ENCODE measurements around the gene BLCAP.
"Not testable (repeated sequence)": the region's sequence is repeated elsewhere in the genome, so short reads cannot be mapped to it uniquely, and the experiment has no call there.

Gene BLCAP

DNA sequence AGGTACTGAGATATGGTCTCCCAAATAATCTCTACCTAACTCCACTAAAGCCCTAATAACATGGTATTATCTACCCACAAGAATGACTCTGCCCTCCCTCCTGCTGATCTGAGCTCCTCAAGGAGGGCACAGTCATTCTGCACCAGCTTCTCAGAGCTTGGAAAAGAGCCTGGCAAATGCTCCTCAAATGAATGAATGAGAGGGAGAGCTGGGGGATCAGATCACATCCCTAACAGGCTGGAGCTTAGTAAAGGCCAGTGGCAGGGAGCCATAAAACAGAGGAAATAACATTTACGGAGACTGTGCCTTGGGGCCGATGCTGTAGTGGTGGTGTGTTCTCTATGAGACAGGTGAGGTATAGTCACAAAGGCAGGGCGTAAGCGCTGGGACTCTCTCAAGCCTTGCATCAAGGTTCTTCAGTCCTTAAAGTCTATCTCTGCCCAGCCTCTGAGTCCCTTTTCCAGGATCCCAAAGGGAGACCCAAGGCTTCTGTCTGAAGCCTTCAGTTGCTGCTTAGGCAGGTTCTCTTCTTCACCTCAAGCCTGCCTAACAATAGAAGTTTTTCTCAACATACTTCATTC, 13.8 kb downstream of the BLCAP start:
- no peak for DNase-seq

DNA sequence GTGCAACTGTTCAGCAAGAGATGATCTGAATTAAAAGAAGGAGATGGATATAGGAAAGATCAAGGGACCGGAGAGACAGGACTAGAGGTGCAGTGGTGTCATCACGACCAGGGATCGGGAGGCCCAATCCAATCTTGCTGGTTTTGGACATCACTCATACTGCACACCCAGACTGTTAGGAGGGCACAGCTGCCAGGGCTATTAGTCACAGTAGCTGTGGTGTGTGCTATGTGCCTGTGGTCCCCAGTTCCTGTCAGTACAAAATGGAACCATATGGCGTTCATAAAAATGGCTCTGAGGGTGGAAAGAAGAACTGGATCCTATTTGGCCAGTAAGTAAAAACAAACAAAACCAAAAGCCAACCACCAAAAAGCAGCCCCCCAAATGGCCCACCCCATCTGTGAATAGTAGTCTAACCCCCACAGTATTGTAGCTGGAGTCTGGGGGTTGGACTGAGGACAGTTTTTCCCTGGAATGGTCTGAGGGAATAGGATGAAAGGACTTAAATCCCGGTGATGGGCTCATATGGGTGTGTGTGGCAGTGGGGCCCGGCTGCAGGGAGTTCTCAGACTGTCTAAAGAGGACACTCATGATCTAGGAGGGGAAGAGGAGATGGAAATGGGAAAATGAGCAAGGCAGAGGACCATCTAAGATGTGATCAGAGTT, 15.9 kb downstream of the BLCAP start:
- no peak for DNase-seq

DNA sequence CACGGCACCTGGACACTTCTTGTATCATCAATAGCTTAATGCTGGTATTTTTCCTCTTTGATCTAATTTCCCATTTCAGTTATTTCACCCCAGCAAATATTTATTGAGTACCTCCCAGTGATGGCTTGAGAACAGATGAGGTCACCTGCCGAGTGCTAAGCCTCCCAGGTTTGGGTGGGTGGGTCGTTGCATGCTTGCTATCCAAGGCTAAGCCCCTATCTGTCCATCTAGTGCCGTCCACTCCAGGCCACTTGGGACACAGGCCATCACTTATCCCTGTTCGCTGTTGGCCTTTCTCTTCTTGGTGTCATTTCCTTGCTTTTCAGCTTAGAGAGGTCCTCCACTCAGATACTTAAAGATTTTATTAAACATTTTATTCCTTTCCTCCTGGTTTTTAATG, 17.4 kb downstream of the BLCAP start:
- DNase-seq, result no peak

DNA sequence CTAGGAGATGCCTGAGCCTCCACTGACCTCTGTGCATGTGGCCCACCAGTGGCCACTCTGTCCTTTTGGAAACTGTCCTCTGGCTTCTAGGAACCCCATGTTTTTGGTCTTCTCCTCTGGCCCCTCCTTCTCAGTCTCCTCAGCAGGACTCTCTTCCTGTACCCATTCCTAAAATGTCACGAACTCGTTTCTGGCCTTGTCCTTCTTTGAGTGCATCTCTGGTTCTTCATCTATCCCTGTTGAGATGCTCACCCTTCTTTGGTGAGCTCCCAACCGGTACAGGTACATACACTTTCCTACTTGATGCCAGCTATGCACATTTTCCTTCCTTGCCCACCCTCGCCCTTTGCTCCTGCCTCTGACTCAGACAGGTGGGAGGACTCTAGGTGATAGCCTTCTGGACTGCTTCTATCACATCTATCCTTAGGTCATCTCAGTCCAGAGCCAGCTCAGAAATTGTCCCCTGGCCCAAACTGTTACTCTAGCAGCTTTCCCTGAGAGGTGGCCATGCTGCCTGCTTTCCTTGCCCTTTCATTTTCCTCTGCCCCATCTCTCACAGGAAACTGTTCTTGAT, 21.4 kb downstream of the BLCAP start:
- DNase-seq, result no peak

DNA sequence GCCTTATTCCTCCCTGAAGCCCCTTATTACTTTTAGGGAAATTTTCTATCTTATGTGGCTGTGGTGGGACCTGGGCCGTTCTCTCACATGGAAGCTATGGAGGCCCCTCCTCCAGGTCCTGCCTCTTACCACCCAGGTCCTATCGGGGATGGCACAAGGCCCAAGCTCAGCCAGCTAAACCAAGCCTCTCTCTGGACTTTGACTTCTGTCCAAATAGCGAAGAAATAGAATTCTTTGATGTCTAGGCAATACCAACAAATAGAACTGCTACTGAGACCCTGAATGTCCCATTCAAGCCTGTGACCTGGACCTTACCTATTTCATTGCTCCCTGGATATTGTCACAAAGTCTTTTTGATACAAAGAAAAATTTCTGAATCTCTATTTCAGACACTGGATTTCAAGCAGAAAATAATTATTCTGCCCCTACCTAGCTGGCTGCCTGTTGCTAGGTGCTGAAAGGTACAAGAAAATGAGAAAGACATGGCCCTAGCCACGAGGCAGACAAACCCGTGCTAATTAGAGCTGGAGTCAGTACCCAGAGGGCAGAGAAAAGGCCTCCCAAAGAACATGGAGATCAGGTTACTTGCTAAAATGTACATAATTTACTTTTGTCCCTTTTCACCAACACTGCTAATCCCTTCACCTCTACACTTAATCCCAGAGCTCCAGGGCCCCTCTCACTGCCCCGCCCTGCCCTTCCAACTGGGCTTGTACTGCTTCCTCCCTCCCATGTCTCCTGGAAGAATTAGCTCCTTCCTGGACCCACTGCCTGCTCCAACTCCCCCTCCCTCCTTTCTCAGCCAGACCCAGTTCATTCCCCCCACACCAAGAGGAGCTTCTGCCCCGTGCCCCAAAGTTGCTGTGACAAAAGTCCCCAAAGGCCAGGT, 22.2 kb downstream of the BLCAP start:
- DNase-seq, result no peak

DNA sequence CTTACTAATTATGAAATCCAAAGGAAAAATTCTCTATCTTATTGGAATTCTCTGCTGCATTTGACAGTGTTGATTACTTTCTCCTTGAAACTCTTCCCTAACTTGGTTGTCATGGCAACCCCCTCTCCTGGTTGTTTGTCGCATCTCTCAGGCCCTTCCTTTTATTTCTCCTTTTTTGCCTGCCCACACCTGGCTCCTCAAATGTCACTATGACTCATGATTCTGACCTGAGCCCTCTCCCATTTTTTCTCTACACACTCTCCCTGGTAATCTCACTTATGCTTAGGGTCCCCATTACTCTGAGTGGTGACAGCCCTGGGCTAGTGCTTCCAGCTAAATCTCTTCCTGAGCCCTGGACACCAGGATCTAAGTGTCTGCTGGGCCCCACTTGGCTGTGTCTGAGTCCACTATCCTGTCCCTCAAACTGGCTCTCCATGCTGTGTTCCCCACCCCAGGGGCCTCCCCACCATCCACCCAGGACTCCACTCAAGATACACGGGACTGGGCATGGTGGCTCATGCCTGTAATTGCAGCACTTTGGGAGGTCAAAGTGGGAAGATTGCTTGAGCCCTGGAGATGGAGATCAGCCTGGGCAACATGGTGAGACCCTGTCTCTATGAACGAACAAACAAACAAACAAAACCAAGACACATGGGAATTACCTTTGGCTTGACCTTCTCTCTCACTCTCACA, 23.1 kb downstream of the BLCAP start:
- no peak for DNase-seq

DNA sequence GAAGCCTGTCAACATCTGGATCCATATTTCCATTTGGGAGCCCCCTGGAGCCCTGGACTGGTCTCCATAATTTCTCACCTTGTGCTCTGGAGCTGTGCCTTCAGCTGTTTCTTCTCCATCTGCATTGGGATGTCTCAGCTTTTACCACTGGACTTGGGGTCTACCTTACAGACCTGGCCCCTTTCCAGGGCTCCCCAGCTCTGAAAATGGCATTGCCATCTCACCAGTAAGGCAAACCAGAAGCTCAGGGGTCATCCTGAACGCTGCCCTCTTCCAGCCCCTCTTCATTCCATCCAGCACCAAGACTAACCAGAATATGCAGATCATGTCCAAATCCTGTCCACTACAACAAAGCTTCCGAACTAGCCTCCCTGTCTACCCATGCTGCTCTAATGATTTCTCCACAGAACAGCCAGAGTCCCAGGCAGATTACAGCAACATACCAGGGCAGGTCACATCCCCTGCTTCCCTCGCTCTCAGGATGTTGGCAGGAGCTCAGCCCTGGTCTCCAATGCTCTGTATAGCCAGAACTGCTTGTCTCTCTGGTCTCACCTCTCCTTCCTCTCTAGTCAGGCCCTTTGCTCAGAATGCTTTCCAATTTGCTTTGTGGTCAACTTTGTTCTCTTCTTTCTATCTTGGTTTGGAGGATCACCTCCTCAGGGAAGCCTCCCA, 24.3 kb downstream of the BLCAP start:
- no peak for DNase-seq

DNA sequence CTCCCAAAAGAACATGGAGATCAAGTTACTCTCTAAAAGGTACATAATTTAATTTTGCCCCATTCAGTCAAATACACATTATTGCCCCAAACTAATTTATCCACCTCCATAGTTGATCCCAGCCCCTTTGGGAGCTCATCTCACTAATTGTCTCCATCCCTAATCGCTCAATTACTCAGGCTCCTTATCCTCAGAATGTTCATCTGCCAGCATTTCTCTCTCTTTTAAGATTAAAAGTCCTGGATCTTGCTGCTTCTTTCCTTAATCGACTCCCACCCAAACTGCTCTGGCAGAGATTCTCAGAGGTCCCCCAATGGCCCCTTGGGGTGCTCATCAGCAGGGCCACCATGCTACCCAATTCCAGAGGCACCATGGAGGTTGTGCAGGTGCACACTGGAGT, 25.0 kb downstream of the BLCAP start:
- no peak for DNase-seq

DNA sequence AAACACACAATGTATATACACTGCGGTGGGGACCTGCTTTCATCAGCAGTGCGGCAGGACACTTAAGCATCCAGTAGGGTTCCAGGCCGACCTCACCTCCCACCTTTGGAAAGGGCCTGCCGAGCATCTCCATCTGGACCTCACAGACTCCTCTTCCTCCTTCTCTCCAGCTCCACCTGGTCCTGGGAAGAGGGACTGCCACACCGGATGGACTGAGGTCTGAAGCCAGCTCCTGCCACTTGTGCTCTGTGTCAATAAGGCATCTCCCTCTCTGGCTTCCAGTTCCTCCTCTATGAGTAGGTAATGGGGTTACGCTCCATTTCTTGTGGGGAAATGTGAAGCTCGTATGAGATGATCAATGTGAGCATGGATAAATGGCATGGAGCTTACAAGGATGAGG, 25.7 kb downstream of the BLCAP start:
- DNase-seq, result no peak

DNA sequence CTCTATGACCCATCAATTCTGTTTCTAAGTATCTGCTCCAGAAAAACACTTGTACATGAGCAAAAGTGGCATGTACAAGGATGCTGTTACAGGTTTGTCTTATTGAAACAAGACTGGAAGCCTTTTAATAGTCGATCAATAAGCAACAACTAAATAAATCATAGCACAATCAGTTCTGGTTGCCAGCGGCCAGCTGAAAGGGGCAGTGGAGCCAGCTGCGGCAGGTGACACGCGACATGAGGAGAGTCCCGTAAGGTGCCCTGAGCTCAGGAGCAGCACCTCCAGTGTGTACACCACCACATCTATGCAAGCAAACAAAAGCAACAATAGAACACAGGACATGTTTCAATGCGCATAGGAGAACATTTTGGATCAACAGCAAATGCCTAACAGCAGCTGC, 27.4 kb downstream of the BLCAP start:
- no peak for DNase-seq

DNA sequence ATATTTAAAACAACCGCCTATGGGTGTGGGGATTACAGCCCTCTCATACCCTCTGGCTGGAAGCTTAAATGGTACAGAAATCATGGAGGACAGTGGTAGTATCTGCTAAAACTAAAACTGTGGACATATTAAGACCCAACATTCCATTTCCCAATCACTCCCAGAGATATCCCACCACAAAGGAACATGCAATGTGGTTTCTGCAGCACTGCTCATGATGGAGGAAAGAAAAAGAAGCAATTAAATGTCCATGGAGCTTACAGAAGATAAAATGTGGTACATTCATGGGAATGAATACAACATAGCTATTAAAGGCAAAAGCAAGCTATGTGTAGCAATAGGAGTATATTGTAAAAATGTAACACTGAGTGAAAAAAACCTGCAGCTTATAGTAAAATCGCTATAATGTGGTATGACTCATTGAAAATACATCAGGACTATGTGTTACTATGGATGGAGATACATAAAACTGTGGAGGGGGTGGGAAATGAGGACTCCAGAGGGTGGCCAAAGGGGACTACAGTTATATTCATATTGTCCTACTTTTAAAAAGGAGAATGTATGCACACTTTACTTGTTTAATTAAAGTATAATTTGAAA, 29.5 kb downstream of the BLCAP start:
- no peak for DNase-seq

DNA sequence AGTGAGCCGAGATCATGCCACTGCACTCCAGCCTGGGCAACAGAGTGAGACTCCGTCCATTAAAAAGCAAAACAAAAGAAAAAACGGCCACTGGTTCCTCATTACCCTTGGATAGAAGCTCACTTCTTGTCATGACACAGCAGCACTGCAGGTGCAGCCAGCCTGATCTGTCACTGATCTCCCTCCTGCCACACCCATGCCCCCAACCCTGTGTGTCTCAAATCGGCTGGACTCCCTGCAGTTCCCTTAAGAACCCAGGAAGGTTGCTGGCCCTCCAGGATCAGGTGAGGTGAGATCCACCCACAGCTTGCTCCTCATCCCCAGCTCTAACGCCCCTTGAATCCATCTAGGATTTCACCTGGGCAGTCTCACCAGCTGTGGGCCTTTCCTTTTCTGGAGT, 32.9 kb downstream of the BLCAP start:
- no peak for DNase-seq

DNA sequence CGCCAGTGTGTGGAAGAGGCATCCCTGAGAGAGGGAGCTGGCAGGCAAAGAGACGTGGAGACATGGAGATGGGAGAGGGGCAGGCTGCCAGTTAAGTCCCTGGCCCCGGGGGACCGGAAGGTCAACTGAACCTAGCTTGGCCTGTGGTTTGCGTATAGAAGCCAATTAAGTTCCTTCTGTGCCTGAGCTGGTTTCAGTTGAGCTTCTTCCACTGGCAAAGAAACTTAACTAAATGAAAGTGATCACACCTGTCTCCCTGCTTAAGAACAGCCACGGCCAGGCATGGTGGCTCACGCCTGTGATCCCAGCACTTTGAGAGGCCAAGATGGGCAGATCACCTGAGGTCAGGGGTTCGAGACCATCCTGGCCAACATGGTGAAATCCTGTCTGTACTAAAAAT, 33.4 kb downstream of the BLCAP start:
- no peak for DNase-seq

DNA sequence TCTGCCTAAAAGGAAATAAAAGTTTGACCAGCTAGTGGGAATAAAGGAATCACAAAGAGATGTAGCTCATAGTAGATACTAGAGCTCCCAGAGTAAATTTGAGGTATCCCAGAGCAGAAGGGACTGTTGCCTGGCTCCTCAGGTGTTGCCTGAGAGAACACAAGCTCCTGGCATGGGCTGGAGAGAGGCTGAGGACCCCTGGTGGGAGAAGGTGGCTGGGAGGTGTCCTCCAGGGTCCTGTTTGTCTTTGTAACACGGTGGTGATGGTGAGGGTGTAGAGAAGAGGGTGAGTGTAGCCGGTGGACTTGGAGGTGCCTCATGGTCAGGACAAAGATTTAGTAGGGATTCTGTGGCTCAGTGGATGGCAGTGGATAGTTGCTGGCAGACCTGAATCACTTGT, 34.7 kb downstream of the BLCAP start:
- no peak for DNase-seq

DNA sequence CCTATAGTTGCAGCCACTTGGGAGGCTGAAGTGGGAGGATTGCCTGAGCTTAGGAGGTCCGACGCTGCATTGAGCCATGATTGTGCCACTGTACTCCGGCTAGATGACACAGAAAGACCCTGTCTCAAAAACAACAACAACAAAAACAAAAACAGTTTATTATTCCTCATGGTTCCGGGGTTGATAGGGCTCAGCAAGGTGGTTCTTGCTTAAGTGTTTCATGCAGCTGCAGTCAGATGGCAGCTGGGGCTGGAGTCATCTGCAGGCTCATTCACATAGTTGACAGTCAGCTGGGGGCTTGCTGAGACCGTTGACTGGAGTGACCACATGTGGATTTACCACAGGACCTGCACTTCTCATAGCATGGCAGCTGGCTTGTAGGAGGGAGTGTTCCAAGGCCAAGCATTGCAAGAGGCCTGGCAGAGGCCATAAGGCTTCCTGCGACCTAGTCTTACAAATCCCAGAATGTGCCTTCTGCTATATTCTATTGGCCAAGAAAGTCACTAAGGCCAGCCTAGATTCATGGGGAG, 35.5 kb downstream of the BLCAP start:
- no peak for DNase-seq

DNA sequence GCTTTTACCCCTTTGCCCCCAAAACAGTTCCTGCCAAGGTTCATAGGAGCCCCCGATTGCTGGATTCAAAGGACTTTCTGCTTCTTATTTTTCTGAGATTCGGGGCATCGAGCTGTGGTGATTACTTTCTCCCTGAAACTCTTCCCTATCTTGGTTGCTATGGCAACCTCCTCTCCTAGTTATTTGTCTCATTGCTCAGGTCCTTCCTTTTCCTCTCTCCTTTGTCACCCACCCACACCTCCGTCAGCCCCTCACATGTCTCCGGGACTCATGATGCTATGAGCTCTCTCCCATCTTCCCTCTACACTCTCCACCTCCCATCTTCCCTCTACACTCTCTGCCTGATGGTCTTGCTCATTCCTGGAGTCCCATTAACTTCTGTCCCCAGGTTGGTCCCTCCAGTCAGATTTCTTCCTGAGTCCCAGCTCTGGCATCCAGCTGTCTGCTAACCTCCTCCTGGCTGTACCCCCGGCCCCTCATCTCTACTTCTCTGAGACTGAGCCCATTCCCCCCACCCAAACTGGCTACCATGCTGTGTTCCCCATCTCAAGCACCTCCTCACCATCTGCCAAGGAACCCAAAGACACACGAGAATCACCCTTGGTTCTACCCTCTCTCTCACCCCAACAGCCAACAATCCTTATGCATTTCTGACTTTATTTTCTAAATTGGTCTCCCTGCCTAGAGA, 36.9 kb downstream of the BLCAP start:
- DNase-seq, result no peak

DNA sequence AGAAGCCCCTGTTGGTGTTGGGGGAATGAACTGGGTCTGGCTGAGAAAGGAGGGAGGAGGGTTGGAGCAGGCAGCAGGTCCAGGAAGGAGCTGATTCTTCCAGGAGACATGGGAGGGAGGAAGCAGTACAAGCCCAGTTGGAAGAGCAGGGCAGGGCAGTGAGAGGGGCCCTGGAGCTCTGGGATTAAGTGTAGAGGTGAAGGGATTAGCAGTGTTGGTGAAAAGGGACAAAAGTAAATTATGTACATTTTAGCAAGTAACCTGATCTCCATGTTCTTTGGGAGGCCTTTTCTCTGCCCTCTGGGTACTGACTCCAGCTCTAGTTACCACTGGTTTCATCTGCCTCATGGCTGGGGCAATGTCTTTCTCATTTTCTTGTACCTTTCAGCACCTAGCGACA, 41.5 kb downstream of the BLCAP start:
- DNase-seq, result not testable (repeated sequence)

DNA sequence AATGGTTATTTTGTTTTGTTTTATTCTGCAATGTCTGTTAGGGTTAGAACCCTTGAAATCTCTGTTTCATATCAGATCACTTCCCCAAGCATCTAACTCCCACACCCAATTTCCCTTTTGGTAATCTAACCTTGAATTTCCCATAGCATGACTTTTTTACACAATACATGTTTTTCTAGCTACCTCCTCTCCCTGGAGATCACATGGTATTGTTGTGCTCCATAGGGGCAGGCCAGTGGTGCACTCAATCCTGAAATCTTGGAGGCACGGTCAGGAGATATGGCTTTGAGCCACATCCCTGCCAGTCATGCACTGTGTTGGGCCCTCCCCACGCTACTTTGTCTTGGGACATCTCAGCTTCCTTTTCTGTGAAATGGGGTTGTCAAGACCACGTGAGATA, 43.3 kb downstream of the BLCAP start:
- no peak for DNase-seq

DNA sequence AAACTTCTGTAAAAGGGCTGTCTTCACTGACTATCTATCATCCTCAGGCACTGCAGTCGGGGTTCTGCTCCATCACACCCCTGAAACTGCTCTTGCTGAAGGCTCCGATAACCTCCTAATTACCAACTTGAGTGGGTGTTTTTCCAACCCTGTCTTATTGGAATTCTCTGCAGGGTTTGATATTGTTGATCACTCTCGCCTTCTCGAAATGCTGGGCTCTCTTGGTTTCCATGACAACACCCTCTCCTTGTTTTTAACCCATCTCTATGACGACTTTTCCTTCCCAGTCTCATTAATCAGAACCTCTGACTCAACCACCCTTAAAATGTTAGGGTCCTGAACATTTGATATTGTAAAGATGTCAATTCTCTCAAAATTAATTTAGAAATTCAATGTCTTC, 46.1 kb downstream of the BLCAP start:
- DNase-seq, result no peak

DNA sequence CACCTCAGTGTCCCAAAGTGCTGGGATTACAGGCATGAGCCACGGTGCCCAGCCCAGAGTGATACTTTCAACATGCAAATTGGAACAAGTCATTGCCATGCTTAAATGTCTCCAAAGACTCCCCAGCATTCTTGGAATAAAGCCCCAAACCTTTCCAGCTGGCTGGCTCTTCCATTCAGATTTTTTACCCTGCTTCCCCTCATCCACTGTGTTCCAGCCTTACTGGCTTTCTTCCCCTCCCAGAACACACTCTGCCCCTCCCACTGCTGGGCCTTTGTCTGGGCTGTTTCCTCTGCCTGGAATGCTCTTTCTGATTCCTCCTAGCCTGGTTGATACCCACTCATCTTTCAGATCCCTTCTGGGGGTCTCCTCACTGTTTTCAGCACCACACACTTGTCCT, 46.8 kb downstream of the BLCAP start:
- no peak for DNase-seq
